HepG2 (cell line): ENCODE data around the gene COG4. TPM values are rescaled to one million over a fixed set of nuclear protein-coding genes. Genes with fewer than 3 reads are reported as not detected.

Experiments
- FOXK1 ChIP-seq: sonication (generic); formaldehyde crosslinking; IDR thresholded peaks from 2 replicates; pipeline ENCODE4 v1.4.0; 2020; ENCODE audit warnings: low read depth, missing genetic modification reagents, borderline replicate concordance
- JUNB ChIP-seq: sonication (generic); formaldehyde crosslinking; IDR thresholded peaks from 2 replicates; pipeline ENCODE4 v1.8.0; 2022; ENCODE audit warnings: missing genetic modification reagents, mild to moderate bottlenecking, borderline replicate concordance
- NONO ChIP-seq, 2 experiments: fragments of 450-650 bp in 1 of 2; sonication (generic) in 1 of 2; formaldehyde crosslinking in 1 of 2; IDR thresholded peaks in 1 of 2; conservative IDR thresholded peaks in 1 of 2; 2 replicates each; pipeline versions ENCODE4 v1.6.1 to v1.8.0; 2017 to 2022; ENCODE audit warnings: mild to moderate bottlenecking in 1 of 2, missing genetic modification reagents in 1 of 2, moderate library complexity in 1 of 2
- NR2C2 ChIP-seq: sonication (generic); formaldehyde crosslinking; IDR thresholded peaks from 2 replicates; pipeline ENCODE4 v1.4.0; 2020; ENCODE audit warnings: missing genetic modification reagents, mild to moderate bottlenecking, moderate library complexity, borderline replicate concordance
- REPIN1 ChIP-seq: sonication (generic); formaldehyde crosslinking; IDR thresholded peaks from 2 replicates; pipeline ENCODE4 v1.8.0; 2022; ENCODE audit warnings: missing genetic modification reagents, low read depth, mild to moderate bottlenecking, borderline replicate concordance
- RXRB ChIP-seq: IDR thresholded peaks from 2 replicates; pipeline ENCODE4 v1.6.1; 2016; ENCODE audit warnings: borderline replicate concordance, missing genetic modification reagents, missing compliant biosample characterization
- ZNF607 ChIP-seq: sonication (generic); formaldehyde crosslinking; IDR thresholded peaks from 2 replicates; pipeline ENCODE4 v1.5.1; 2020; ENCODE audit warnings: missing genetic modification reagents, mild to moderate bottlenecking, borderline replicate concordance
- ZNF775 ChIP-seq: sonication (generic); formaldehyde crosslinking; IDR thresholded peaks from 2 replicates; pipeline ENCODE4 v1.4.0; 2020; ENCODE audit warnings: missing genetic modification reagents, mild to moderate bottlenecking, moderate library complexity, borderline replicate concordance
- ZNF776 ChIP-seq: sonication (generic); formaldehyde crosslinking; IDR thresholded peaks from 2 replicates; pipeline ENCODE4 v1.4.0; 2020; ENCODE audit warnings: mild to moderate bottlenecking, missing genetic modification reagents
- polyA plus RNA-seq, 8 experiments: library from polyadenylated mRNA; depleted of rRNA in 3 of 8; stranded (reverse) in 7 of 8; unstranded in 1 of 8; fragments of >200 nt; fragmentation: Illumina TruSeq in 4 of 8; extraction: Trizol in 4 of 8; gene quantifications; 2 replicates each; pipeline versions ENCODE4 v1.2.1 to v1.2.3, GENCODE V29; 2011 to 2016; ENCODE audit warnings: low read depth in 4 of 8, missing spikeins in 1 of 8, mixed read lengths in 1 of 8; ENCODE audit not compliant: insufficient read depth in 1 of 8
- total RNA-seq, 5 experiments: library from RNA; depleted of rRNA; stranded (reverse); fragments of >200 nt; fragmentation: Illumina TruSeq; extraction: Trizol; gene quantifications; 2 replicates each; pipeline ENCODE4 v1.2.3, GENCODE V29; 2016; ENCODE audit warnings: low read depth in 1 of 5
- TF ChIP-seq, protein P1 (sequence below): sonication (generic); formaldehyde crosslinking; IDR thresholded peaks from 2 replicates; pipeline ENCODE4 v1.4.0; 2020; ENCODE audit warnings: missing genetic modification reagents
- TF ChIP-seq, protein P2 (sequence below): IDR thresholded peaks from 2 replicates; pipeline ENCODE4 v1.6.1; 2016; ENCODE audit warnings: low read depth
- TF ChIP-seq, protein P3 (sequence below): sonication (generic); formaldehyde crosslinking; IDR thresholded peaks from 2 replicates; pipeline ENCODE4 v1.5.1; 2020; ENCODE audit warnings: missing genetic modification reagents, mild to moderate bottlenecking, borderline replicate concordance
- TF ChIP-seq, protein P4 (sequence below): sonication (generic); formaldehyde crosslinking; IDR thresholded peaks from 2 replicates; pipeline ENCODE4 v1.4.0; 2020; ENCODE audit warnings: missing genetic modification reagents
- TF ChIP-seq, protein P5 (sequence below): sonication (generic); formaldehyde crosslinking; IDR thresholded peaks from 2 replicates; pipeline ENCODE4 v1.4.0; 2020; ENCODE audit warnings: missing genetic modification reagents, mild to moderate bottlenecking, borderline replicate concordance

COG4 gene
- total and polyA plus RNA-seq, 2 of the 13 experiments (the other 11 are each of a cell fraction or from before 2014, with no cell fraction given), result 51.1 to 73.8 TPM

DNA sequence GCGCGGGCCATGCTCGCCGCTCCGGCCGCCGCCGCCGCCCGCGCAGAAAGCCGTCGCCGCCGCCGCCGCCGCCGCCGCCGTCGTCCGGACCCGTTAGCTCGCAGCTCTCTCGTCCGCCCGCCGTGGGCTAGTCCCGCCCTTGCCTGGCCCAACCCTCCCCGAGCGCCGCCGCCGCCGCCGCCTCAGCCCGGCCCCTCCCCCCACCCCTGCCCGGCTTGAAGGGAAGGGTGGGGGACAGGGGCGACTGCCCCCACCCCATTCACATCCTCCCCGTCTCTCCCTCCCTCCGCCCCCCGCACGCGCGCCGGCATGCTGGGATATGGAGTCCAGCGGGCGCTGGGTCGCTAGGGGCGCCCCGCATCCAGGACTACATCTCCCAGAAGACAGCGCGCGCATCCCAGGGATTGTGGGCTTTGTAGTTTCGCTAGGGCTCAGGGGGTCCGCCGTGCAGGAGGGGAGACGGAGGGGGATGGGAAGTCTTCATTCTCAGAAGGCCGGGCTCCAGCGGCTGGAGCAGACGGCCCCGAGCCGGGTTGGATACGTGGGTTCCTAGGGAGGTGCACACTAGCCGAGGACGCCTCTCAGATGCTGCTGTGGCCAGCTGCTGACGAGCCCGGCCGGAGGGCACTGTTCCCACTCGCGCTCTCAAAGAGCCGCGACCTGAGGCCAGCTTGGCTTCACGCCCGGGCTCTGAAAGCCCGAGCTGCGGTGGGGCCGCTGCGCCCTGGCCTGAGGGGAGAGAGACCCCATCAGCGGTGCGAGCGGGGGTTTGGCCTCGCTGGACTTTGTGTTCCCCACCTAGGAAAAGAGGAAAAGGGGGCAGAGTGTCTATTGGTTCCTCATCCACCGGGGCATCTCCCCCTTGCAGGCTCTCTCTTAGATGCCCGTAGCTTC, 84.1 kb downstream of the COG4 start, which contains the start of gene ST3GAL2 (continued):
- TF ChIP-seq, protein P1, sequence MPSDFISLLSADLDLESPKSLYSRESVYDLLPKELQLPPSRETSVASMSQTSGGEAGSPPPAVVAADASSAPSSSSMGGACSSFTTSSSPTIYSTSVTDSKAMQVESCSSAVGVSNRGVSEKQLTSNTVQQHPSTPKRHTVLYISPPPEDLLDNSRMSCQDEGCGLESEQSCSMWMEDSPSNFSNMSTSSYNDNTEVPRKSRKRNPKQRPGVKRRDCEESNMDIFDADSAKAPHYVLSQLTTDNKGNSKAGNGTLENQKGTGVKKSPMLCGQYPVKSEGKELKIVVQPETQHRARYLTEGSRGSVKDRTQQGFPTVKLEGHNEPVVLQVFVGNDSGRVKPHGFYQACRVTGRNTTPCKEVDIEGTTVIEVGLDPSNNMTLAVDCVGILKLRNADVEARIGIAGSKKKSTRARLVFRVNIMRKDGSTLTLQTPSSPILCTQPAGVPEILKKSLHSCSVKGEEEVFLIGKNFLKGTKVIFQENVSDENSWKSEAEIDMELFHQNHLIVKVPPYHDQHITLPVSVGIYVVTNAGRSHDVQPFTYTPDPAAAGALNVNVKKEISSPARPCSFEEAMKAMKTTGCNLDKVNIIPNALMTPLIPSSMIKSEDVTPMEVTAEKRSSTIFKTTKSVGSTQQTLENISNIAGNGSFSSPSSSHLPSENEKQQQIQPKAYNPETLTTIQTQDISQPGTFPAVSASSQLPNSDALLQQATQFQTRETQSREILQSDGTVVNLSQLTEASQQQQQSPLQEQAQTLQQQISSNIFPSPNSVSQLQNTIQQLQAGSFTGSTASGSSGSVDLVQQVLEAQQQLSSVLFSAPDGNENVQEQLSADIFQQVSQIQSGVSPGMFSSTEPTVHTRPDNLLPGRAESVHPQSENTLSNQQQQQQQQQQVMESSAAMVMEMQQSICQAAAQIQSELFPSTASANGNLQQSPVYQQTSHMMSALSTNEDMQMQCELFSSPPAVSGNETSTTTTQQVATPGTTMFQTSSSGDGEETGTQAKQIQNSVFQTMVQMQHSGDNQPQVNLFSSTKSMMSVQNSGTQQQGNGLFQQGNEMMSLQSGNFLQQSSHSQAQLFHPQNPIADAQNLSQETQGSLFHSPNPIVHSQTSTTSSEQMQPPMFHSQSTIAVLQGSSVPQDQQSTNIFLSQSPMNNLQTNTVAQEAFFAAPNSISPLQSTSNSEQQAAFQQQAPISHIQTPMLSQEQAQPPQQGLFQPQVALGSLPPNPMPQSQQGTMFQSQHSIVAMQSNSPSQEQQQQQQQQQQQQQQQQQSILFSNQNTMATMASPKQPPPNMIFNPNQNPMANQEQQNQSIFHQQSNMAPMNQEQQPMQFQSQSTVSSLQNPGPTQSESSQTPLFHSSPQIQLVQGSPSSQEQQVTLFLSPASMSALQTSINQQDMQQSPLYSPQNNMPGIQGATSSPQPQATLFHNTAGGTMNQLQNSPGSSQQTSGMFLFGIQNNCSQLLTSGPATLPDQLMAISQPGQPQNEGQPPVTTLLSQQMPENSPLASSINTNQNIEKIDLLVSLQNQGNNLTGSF (CRISPR knock-in tag), result no peak; the same call in 1 of the 2 replicates
- TF ChIP-seq, protein P2, sequence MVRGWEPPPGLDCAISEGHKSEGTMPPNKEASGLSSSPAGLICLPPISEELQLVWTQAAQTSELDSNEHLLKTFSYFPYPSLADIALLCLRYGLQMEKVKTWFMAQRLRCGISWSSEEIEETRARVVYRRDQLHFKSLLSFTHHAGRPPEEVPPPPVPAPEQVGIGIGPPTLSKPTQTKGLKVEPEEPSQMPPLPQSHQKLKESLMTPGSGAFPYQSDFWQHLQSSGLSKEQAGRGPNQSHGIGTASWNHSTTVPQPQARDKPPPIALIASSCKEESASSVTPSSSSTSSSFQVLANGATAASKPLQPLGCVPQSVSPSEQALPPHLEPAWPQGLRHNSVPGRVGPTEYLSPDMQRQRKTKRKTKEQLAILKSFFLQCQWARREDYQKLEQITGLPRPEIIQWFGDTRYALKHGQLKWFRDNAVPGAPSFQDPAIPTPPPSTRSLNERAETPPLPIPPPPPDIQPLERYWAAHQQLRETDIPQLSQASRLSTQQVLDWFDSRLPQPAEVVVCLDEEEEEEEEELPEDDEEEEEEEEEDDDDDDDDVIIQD (CRISPR knock-in tag), result no peak; the same call in 1 of the 2 replicates
- TF ChIP-seq RXRB (CRISPR knock-in tag) (peak; percentile 58; the same call in 1 of the 2 replicates), ZNF776 (CRISPR knock-in tag) (peak; percentile 41; the same call in 1 of the 2 replicates), NR2C2 (CRISPR knock-in tag) (peak; percentile 93), NONO (IDR thresholded peaks at IDR 0.05) (no peak), NONO (CRISPR knock-in tag; conservative IDR thresholded peaks at IDR 0.05) (peak; percentile 87), ZNF607 (CRISPR knock-in tag) (no peak), ZNF775 (CRISPR knock-in tag) (no peak), JUNB (CRISPR knock-in tag) (no peak), FOXK1 (CRISPR knock-in tag) (peak; percentile 88), REPIN1 (peak; percentile 38; the same call in 1 of the 2 replicates)
- TF ChIP-seq, protein P3, sequence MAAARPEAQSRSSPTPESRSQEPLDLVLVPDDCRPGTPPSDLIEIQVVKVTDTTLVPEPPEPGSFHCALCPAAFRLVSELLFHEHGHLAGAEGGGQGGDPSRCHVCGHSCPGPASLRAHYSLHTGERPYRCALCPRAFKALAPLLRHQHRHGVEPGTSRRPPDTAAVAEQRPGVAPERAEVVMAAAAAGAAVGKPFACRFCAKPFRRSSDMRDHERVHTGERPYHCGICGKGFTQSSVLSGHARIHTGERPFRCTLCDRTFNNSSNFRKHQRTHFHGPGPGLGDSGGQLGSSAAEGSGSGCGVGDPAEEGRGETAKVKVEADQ (CRISPR knock-in tag), result peak; percentile 62; the same call in 1 of the 2 replicates
- TF ChIP-seq, protein P4, sequence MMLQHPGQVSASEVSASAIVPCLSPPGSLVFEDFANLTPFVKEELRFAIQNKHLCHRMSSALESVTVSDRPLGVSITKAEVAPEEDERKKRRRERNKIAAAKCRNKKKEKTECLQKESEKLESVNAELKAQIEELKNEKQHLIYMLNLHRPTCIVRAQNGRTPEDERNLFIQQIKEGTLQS (CRISPR knock-in tag), result no peak; the same call in none of the 2 replicates
- TF ChIP-seq, protein P5, sequence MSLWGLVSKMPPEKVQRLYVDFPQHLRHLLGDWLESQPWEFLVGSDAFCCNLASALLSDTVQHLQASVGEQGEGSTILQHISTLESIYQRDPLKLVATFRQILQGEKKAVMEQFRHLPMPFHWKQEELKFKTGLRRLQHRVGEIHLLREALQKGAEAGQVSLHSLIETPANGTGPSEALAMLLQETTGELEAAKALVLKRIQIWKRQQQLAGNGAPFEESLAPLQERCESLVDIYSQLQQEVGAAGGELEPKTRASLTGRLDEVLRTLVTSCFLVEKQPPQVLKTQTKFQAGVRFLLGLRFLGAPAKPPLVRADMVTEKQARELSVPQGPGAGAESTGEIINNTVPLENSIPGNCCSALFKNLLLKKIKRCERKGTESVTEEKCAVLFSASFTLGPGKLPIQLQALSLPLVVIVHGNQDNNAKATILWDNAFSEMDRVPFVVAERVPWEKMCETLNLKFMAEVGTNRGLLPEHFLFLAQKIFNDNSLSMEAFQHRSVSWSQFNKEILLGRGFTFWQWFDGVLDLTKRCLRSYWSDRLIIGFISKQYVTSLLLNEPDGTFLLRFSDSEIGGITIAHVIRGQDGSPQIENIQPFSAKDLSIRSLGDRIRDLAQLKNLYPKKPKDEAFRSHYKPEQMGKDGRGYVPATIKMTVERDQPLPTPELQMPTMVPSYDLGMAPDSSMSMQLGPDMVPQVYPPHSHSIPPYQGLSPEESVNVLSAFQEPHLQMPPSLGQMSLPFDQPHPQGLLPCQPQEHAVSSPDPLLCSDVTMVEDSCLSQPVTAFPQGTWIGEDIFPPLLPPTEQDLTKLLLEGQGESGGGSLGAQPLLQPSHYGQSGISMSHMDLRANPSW (CRISPR knock-in tag), result peak; percentile 3; the same call in 1 of the 2 replicates
